HepG2 (cell line): ENCODE measurements around the gene KCNT1. TPM values are rescaled to one million over a fixed set of nuclear protein-coding genes. Genes with fewer than 3 reads are reported as not detected.
A peak's percentile ranks its signal among the peaks of the same experiment; 100 is the strongest.

Experiments used
- ATAC-seq: fragments of 200-7000 bp; cut with Tn5 transposase; 3 replicates; pipeline ENCODE4 v1.9.1; 2020; ENCODE audit warnings: mild to moderate bottlenecking, moderate library complexity
- BruUV-seq: library from RNA; stranded (reverse); fragments of 400-500 nt; replicated peaks from 2 replicates; lab custom pipeline; 2021; lab: Mats Ljungman, UMichigan
- CTCF ChIA-PET: fragments of 300-600 bp; formaldehyde crosslinking; extraction: SDS; loops from one replicate; lab custom pipeline; 2021; ENCODE audit warnings: low total read pairs, inconsistent platforms, low intra/inter-chr PET ratio; lab: Yijun Ruan, JAX
- POLR2A ChIA-PET: fragments of 350-600 bp; sonication (Branson Sonifier 250); formaldehyde crosslinking; loops from one replicate; lab custom pipeline; 2020; ENCODE audit warnings: antibody characterized with exemption, inconsistent platforms; lab: Yijun Ruan, JAX
- DNase-seq: peaks from one replicate; pipeline ENCODE4 v3.0.0-alpha.2; 2015; ENCODE audit warnings: low spot score
- FAIRE-seq: peaks from 3 replicates; lab custom pipeline; 2011; peaks lifted over from hg19 to GRCh38; lab: Jason Lieb, UNC
- H2AFZ ChIP-seq: one replicate; pipeline ENCODE4 v1.6.1; 2011; ENCODE audit warnings: low read length, inconsistent platforms
- H3K27ac ChIP-seq: fragments of 300-600 bp; 3 replicates; pipeline ENCODE4 v1.8.0; 2011; ENCODE audit warnings: mixed run types, mild to moderate bottlenecking, mixed read lengths, low read length, inconsistent platforms; ENCODE audit not compliant: insufficient read depth; ENCODE audit errors: extremely low read length
- H3K27me3 ChIP-seq, 2 experiments: fragments of 200-600 bp in 1 of 2; 2 replicates in 1 of 2; 3 replicates in 1 of 2; pipeline versions ENCODE4 v1.6.0 to v1.8.0; 2011; ENCODE audit warnings: low read length in 2 of 2, mild to moderate bottlenecking in 2 of 2, moderate library complexity in 2 of 2, inconsistent platforms in 1 of 2; ENCODE audit not compliant: insufficient read depth in 2 of 2, control insufficient read depth in 1 of 2
- H3K36me3 ChIP-seq, 2 experiments: fragments of 200-600 bp in 1 of 2; replicated peaks in 1 of 2; 2 replicates in 1 of 2; 3 replicates in 1 of 2; pipeline versions ENCODE4 v1.5.1 to v1.8.0; 2011; ENCODE audit warnings: low read length in 2 of 2, inconsistent platforms in 1 of 2; ENCODE audit not compliant: insufficient read depth in 2 of 2, control insufficient read depth in 1 of 2
- H3K4me1 ChIP-seq: 2 replicates; pipeline ENCODE4 v1.5.1; 2012; ENCODE audit warnings: low read length, inconsistent platforms; ENCODE audit not compliant: insufficient read depth
- H3K4me2 ChIP-seq: 2 replicates; pipeline ENCODE4 v1.6.0; 2011; ENCODE audit warnings: low read depth, low read length, inconsistent platforms
- H3K4me3 ChIP-seq, 3 experiments: fragments of 200-600 bp in 1 of 3; sonication (generic), shearing (Covaris generic) in 1 of 3; replicated peaks in 1 of 3; 2 replicates each; pipeline ENCODE4 v1.5.1; 2011 to 2016; ENCODE audit warnings: low read length in 3 of 3, inconsistent platforms in 2 of 3, low read depth in 2 of 3, mild to moderate bottlenecking in 2 of 3, control low read depth in 1 of 3, mixed read lengths in 1 of 3; ENCODE audit not compliant: insufficient read depth in 1 of 3
- H3K79me2 ChIP-seq: one replicate; pipeline ENCODE4 v1.6.1; 2011; ENCODE audit warnings: low read length, inconsistent platforms; ENCODE audit not compliant: insufficient read depth
- H3K9ac ChIP-seq: 2 replicates; pipeline ENCODE4 v1.6.0; 2011; ENCODE audit warnings: mild to moderate bottlenecking, low read depth, low read length, inconsistent platforms; ENCODE audit not compliant: insufficient read depth
- H3K9me3 ChIP-seq: 2 replicates; pipeline ENCODE4 v1.5.1; 2012; ENCODE audit warnings: mild to moderate bottlenecking, low read length
- H4K20me1 ChIP-seq: 2 replicates; pipeline ENCODE4 v1.6.0; 2011; ENCODE audit warnings: inconsistent platforms, mild to moderate bottlenecking, low read length, moderate library complexity; ENCODE audit not compliant: insufficient read depth
- PRDM15 ChIP-seq: sonication (generic); formaldehyde crosslinking; IDR thresholded peaks from 2 replicates; pipeline ENCODE4 v1.4.0; 2020; ENCODE audit warnings: missing genetic modification reagents
- RBM22 ChIP-seq: fragments of 200-400 bp; formaldehyde crosslinking; optimal IDR thresholded peaks from 2 replicates; pipeline ENCODE3; 2017; ENCODE audit warnings: mild to moderate bottlenecking, low read length, moderate library complexity
- WGBS: methylation state at CpG from one replicate; pipeline ENCODE4 v1.1.6; 2017; ENCODE audit warnings: low lambda C conversion rate; 5-methylcytosine and 5-hydroxymethylcytosine counted together
- in situ Hi-C: cut with HindIII; loops from 2 replicates; pipeline ENCODE4 v1.10.0; 2017; ENCODE audit warnings: low pct_unique_long_range_greater_than_20kb; ENCODE audit not compliant: extremely low pct_ligation_motif_present
- intact Hi-C: fragments of 100-400 bp; cut with micrococcal nuclease; formaldehyde crosslinking; loops from one replicate; pipeline ENCODE4 v1.10.0; 2022; ENCODE audit not compliant: unreplicated experiment
- polyA plus RNA-seq, 8 experiments: library from polyadenylated mRNA; depleted of rRNA in 3 of 8; stranded (reverse) in 7 of 8; unstranded in 1 of 8; fragments of >200 nt; fragmentation: Illumina TruSeq in 4 of 8; extraction: Trizol in 4 of 8; gene quantifications; 2 replicates each; pipeline versions ENCODE4 v1.2.1 to v1.2.3, GENCODE V29; 2011 to 2016; ENCODE audit warnings: low read depth in 4 of 8, missing spikeins in 1 of 8, mixed read lengths in 1 of 8; ENCODE audit not compliant: insufficient read depth in 1 of 8
- total RNA-seq, 5 experiments: library from RNA; depleted of rRNA; stranded (reverse); fragments of >200 nt; fragmentation: Illumina TruSeq; extraction: Trizol; gene quantifications; 2 replicates each; pipeline ENCODE4 v1.2.3, GENCODE V29; 2016; ENCODE audit warnings: low read depth in 1 of 5

Gene KCNT1
- total and polyA plus RNA-seq, 2 of the 13 experiments (the other 11 are each of a cell fraction or from before 2014, with no cell fraction given) = not detected

DNA sequence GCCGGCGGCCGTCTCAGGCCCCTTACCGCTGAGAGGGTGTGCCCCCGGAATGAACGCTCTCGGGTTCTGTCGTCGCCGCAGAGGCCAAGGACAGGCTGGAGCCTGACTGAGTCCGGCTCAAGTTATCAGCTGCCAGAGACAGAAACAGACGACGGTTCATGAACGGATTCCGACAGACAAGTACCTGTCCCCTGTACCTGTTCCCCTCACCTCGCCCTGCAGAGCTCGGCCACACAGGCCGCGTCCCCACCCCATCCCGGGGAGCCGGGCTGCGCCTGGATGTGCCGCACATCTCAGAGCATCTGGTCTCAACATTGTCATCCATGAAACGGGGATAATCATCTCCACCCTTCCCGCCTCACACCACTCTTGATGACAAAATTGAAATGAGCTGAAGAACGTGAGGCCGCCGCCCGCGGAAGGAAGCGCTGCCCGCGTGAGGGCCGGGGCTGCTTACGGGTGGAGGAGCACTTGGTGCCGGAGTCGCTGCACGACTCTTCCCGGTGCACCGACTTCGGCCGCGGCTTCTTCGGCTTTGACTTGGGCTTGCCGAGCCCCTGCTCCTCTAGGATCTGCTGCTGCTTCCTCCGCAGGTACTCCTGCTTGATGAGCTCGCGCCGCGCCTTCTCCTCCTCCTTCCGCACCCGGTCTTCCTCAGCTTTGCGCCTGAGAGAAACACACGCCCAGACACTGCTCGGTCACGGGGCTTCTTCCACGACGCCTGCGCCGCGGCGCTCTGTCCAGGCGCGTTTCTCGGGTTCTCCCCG, 116.1 kb downstream of the KCNT1 start:
- CTCF ChIA-PET = no interaction called here
- POLR2A ChIA-PET = no interaction called here
- no peak overlapping the region for H3K9ac ChIP-seq
- no peak overlapping the region for H3K4me3 ChIP-seq
- H3K79me2 ChIP-seq = no peaks in the 10 kb centered on the region
- BruUV-seq = no TSS peak
- 98% methylated on average over 65 of the region's 66 CpGs for WGBS
- no peaks in the 10 kb centered on the region for H3K27me3 ChIP-seq
- TF ChIP-seq RBM22 (peak; percentile 54), PRDM15 (CRISPR knock-in tag) (no peak)
- no peak overlapping the region for H2AFZ ChIP-seq
- no peak for ATAC-seq
- H3K36me3 ChIP-seq = peaks cover 32 to 88% of the 10 kb centered on the region in 2 experiments; a peak in 4 of 5 replicates
- no peak for FAIRE-seq
- H3K27ac ChIP-seq = no peak overlapping the region
- H3K4me2 ChIP-seq = no peak overlapping the region
- H4K20me1 ChIP-seq = no peaks in the 10 kb centered on the region
- in situ Hi-C loops = no loop called here
- intact Hi-C loops = no loop called here
- DNase-seq = no peak
- H3K4me1 ChIP-seq = no peaks in the 10 kb centered on the region
- no peaks in the 10 kb centered on the region for H3K9me3 ChIP-seq
